Omental fat pad (tissue), 4 donors: ENCODE measurements around the gene TCEA3. TPM values are rescaled to one million over a fixed set of nuclear protein-coding genes. Genes with fewer than 3 reads are reported as not detected.

Experiments
- ATAC-seq: fragments of 150-250 bp; one replicate; pipeline ENCODE4 v1.9.1; 2016; ENCODE audit warnings: mild to moderate bottlenecking, moderate library complexity; ENCODE audit not compliant: low FRiP score
- DNase-seq: peaks from one replicate; pipeline ENCODE4 v3.0.0-alpha.2; 2019; ENCODE audit warnings: low spot score
- CTCF ChIP-seq, 3 donors: fragments of 450-650 bp; IDR thresholded peaks; one replicate each; pipeline ENCODE4 v1.5.1; 2016 to 2017; ENCODE audit warnings: antibody characterized with exemption in 3 of 3, mild to moderate bottlenecking in 3 of 3, moderate library complexity in 2 of 3
- total RNA-seq, 4 donors: library from RNA; depleted of rRNA; stranded (reverse); fragments of >200 nt; gene quantifications; one replicate each; pipeline ENCODE4 v1.1.0, GENCODE V29; 2016

The TCEA3 gene
- total RNA-seq, 4 donors from 2014 or later, result 5.0 to 13.2 (median 7.5) TPM

- DNase-seq, result no peak
- no peak for TF ChIP-seq CTCF (IDR thresholded peaks at IDR 0.05)
- no peak for ATAC-seq
Measured at GRCh38 chr1:23448846-23449245, 24.3 kb upstream of the TCEA3 start.

- no peak for DNase-seq
- ATAC-seq, result no peak
- TF ChIP-seq CTCF (IDR thresholded peaks at IDR 0.05), result no peak
Measured at GRCh38 chr1:23446661-23447310, 22.2 kb upstream of the TCEA3 start.

- TF ChIP-seq CTCF (IDR thresholded peaks at IDR 0.05), result no peak
- peak; percentile 10 for ATAC-seq
Measured at GRCh38 chr1:23444596-23445390, 20.2 kb upstream of the TCEA3 start.

GRCh38 chr1:23444104-23444533 lies 19.6 kb upstream of the TCEA3 start:
- ATAC-seq, result peak; percentile 95
- no peak for TF ChIP-seq CTCF (IDR thresholded peaks at IDR 0.05)
- DNase-seq, result peak; percentile 68

More at GRCh38 chr1:23444596-23445390, 20.2 kb upstream of the TCEA3 start:
- DNase-seq, result no peak

- DNase-seq, result no peak
- no peak for ATAC-seq
- TF ChIP-seq CTCF (IDR thresholded peaks at IDR 0.05), result no peak
Measured at GRCh38 chr1:23442751-23443150, 18.2 kb upstream of the TCEA3 start.

- no peak for DNase-seq
- no peak for TF ChIP-seq CTCF (IDR thresholded peaks at IDR 0.05)
- no peak for ATAC-seq
Measured at GRCh38 chr1:23441446-23442148, 17.0 kb upstream of the TCEA3 start.
